GM18505 (cell line): ENCODE results near the gene VAX1.

Source experiments
- ATAC-seq: cut with Tn5 transposase; IDR thresholded peaks from one replicate; pipeline ENCODE4 v1.9.1; 2021; ENCODE audit not compliant: unreplicated experiment
- POLR2A ChIP-seq: IDR thresholded peaks from 4 replicates; pipeline ENCODE4 v1.6.1; 2011; ENCODE audit warnings: borderline replicate concordance; ENCODE audit not compliant: insufficient read depth, insufficient read length; ENCODE audit errors: extremely low read depth

Gene VAX1

DNA sequence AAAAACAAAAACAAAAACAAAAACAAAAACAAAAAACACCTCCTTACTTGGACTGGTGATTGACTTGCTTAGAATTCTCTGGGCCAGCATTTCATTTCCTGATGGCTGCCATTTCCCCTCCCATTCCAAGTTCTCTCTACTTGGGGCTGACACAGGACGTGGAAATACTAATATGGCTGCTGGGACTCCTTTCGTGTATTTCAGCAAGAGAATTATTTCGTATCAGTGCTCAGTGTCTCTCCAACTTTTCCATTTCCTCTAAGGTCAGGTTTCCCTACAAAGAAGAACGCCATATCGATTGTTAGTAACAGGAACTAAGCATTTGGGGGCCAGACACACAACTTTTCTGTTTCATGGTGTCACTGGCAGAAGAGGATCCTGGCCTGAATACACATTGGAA is 22.5 kb upstream of the VAX1 start:
- ATAC-seq: no peak
- no peak for TF ChIP-seq POLR2A

DNA sequence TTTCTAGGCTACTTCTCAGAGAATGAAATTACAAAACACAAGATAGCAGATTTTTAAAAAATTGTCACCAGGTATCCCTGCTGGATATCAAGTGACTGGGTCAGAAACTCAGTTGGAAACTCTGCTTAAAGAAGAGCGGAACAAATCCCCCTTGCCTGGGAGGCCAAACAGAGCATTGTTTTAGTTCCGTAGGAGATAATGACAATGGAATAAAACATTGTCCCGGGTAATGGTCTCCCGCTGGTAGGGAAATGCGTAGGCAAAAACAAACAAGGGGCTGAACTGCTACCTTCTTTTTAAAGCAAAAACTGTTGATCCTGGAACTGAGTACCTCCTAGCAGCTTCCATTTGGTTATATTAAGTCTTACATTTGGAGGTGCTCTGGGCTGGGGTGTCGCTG is 21.3 kb upstream of the VAX1 start:
- no peak for ATAC-seq

GRCh38 chr10:117158297-117158696 is 20.2 kb upstream of the VAX1 start:
- ATAC-seq: no peak
- TF ChIP-seq POLR2A: no peak

More for the DNA sequence above, 21.3 kb upstream of the VAX1 start:
- TF ChIP-seq POLR2A: no peak

DNA sequence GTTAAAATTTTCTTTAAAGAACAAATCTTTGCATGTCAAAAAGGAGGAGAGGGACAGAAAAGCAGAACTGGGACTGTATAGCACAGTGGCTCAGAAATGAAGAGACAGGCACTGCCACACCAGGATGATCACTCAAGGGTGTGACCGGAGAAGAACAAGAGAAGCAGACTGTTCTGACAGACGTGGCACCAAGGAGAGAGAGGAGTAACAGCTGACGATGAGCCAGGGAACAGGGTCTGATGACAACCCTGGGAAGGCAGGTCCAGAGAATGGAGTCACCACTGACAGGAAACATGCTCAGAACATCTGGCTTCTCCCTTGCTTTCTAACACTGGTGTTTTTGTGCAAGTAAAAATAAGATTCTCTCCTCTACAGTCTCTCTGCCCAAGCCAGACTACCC is 14.6 kb upstream of the VAX1 start:
- no peak for ATAC-seq

DNA sequence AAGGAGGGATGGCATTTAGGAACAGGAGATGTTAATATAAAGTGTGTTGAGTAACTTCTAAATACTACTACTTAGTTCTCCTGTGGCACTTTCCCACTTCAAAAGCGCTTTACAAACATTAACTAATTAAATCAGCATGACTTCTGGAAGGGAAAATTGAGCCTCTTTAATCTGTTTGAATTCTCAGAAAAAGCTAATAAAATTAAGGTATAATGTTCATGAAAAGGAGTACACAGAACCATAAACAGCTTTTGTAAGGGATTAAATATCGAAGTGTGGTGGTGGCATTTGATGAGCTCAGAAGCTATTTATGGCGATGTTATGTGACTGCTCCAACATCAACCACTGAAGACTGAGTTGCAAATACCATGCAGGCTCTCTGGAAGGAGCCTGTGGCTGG is 10.2 kb upstream of the VAX1 start:
- TF ChIP-seq POLR2A: no peak
- ATAC-seq: no peak

More for the DNA sequence above, 14.6 kb upstream of the VAX1 start:
- no peak for TF ChIP-seq POLR2A

DNA sequence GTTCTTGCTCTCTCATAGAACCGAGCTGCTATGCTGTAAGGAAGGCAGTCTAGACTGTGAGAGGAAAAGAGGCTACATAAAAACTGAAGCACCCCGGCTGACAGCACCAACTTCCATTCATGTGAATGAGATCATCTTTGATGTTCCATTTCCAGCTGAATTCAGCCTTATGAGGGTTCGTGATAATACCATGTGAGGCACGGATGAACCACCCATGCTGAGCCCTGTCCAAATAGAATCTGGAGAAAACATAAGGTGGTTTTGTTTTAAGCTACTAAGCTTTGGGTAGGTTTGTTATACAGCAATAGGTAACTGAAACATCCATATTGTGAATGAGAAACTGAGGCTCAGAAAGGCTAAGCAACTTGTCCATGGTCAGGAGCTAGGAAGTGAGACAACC is 6.9 kb upstream of the VAX1 start:
- TF ChIP-seq POLR2A: no peak
- ATAC-seq: no peak

DNA sequence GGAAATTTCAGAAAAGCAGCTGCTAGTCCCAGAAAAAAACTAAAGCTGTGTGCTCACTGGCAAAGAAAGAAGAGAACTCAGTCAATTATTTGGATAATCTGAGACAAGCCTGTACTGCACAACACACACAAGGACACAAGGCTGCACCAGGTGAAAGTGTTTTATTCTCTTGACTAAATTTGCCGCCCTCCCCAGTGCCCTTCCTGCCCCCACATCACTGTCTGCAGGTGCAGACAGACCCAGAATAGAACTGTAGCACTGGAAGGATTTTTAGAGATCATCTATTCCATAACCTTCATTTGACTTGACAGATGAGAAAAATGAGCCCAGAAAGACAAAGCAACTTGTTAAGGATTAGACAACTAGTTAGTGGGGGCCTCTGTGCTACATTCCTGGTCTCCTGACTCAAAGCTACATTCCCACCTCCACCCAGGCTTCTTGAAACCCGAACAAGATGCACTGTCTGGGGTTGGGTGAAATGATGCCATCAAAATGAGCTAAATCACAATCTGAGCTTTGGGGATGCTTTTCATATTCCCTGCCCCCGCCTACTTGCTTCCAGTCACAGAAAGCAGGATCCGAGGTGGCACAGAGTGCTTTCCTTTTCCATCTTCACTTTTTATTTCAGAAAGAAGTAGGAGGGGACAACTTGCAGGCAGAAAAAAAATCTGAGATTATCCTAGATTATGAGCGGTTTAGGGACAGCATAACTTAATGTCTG is 5.2 kb upstream of the VAX1 start:
- ATAC-seq: no peak
- TF ChIP-seq POLR2A: no peak

- TF ChIP-seq POLR2A: no peak
- no peak for ATAC-seq
Observed at GRCh38 chr10:117140525-117140902, 2.4 kb upstream of the VAX1 start.

- TF ChIP-seq POLR2A: no peak
- no peak for ATAC-seq
Observed at GRCh38 chr10:117139581-117140524, 1.8 kb upstream of the VAX1 start.

GRCh38 chr10:117138838-117139580 is 939 bp upstream of the VAX1 start:
- no peak for ATAC-seq
- no peak for TF ChIP-seq POLR2A

- ATAC-seq: no peak
- no peak for TF ChIP-seq POLR2A
Observed at GRCh38 chr10:117137031-117137910, 799 bp downstream of the VAX1 start.

- ATAC-seq: no peak
Observed at GRCh38 chr10:117136391-117136975, 1.6 kb downstream of the VAX1 start.

GRCh38 chr10:117135480-117136140 is 2.5 kb downstream of the VAX1 start:
- no peak for TF ChIP-seq POLR2A

More at GRCh38 chr10:117136391-117136975, 1.6 kb downstream of the VAX1 start:
- no peak for TF ChIP-seq POLR2A

More at GRCh38 chr10:117135480-117136140, 2.5 kb downstream of the VAX1 start:
- ATAC-seq: no peak
